Neural crest cell (in vitro differentiated cells): Measurements from ENCODE around the gene ADORA3. TPM values are rescaled to one million over a fixed set of nuclear protein-coding genes. Genes with fewer than 3 reads are reported as not detected.

ENCODE experiments used
- DNase-seq: peaks from one replicate; pipeline ENCODE4 v3.0.0; 2021; ENCODE audit warnings: low read depth, mixed read lengths, low spot score
- H3K27ac Mint-ChIP-seq: one replicate; pipeline ENCODE4 v1.8.0; 2021; ENCODE audit warnings: mild to moderate bottlenecking, mixed read lengths; ENCODE audit not compliant: unreplicated experiment
- H3K27me3 Mint-ChIP-seq: 2 replicates; pipeline ENCODE4 v1.8.0; 2021; ENCODE audit warnings: low read depth, mild to moderate bottlenecking, mixed read lengths
- H3K36me3 Mint-ChIP-seq: 2 replicates; pipeline ENCODE4 v1.8.0; 2021; ENCODE audit warnings: low read depth, mild to moderate bottlenecking, mixed read lengths
- H3K4me1 Mint-ChIP-seq: 2 replicates; pipeline ENCODE4 v1.8.0; 2021; ENCODE audit warnings: mixed read lengths
- H3K4me3 Mint-ChIP-seq: one replicate; pipeline ENCODE4 v1.8.0; 2021; ENCODE audit warnings: mild to moderate bottlenecking, mixed read lengths
- H3K9me3 Mint-ChIP-seq: 2 replicates; pipeline ENCODE4 v1.8.0; 2021; ENCODE audit warnings: mixed read lengths
- CTCF ChIP-seq: fragments of 200-600 bp; sonication (generic); conservative IDR thresholded peaks from 2 replicates; pipeline ENCODE4 v1.5.0; 2021; ENCODE audit warnings: antibody characterized with exemption, mild to moderate bottlenecking
- total RNA-seq: library from RNA; stranded (reverse); gene quantifications from 2 replicates; pipeline ENCODE4 v1.2.1, GENCODE V29; 2021

The ADORA3 gene
- total RNA-seq, 1 donor from 2014 or later, result not detected

GRCh38 chr1:111505641-111506119 lies 2.2 kb upstream of the ADORA3 start:
- Mint-ChIP-seq H3K4me1 (peaks cover 11% of the 10 kb centered on the region), H3K27ac (no peak overlapping the region), H3K36me3 (no peaks in the 10 kb centered on the region), H3K4me3 (no peak overlapping the region), H3K27me3 (no peaks in the 10 kb centered on the region), H3K9me3 (no peaks in the 10 kb centered on the region)
- DNase-seq, result no peak
- no peak for TF ChIP-seq CTCF

GRCh38 chr1:111504097-111504496 lies 664 bp upstream of the ADORA3 start:
- H3K27ac Mint-ChIP-seq, result no peak overlapping the region
- H3K4me3 Mint-ChIP-seq, result no peak overlapping the region
- DNase-seq, result no peak
- H3K9me3 Mint-ChIP-seq, result no peaks in the 10 kb centered on the region
- TF ChIP-seq CTCF, result no peak
- peaks cover 11% of the 10 kb centered on the region for H3K4me1 Mint-ChIP-seq
- H3K36me3 Mint-ChIP-seq, result no peaks in the 10 kb centered on the region
- H3K27me3 Mint-ChIP-seq, result peaks cover 4% of the 10 kb centered on the region

- H3K27me3 Mint-ChIP-seq, result peaks cover 7% of the 10 kb centered on the region
- TF ChIP-seq CTCF, result no peak
- no peaks in the 10 kb centered on the region for H3K9me3 Mint-ChIP-seq
- H3K4me3 Mint-ChIP-seq, result no peak overlapping the region
- peaks cover 4% of the 10 kb centered on the region for H3K4me1 Mint-ChIP-seq
- H3K36me3 Mint-ChIP-seq, result no peaks in the 10 kb centered on the region
- no peak for DNase-seq
- H3K27ac Mint-ChIP-seq, result no peak overlapping the region
Observed at GRCh38 chr1:111501645-111502044, 1.8 kb downstream of the ADORA3 start.

GRCh38 chr1:111499026-111499785 lies 4.2 kb downstream of the ADORA3 start:
- no peak for TF ChIP-seq CTCF

GRCh38 chr1:111497592-111497991 lies 5.8 kb downstream of the ADORA3 start:
- H3K9me3 Mint-ChIP-seq, result peaks cover 6% of the 10 kb centered on the region
- peaks cover 17% of the 10 kb centered on the region for H3K27me3 Mint-ChIP-seq
- no peak overlapping the region for H3K4me3 Mint-ChIP-seq
- peaks cover 9% of the 10 kb centered on the region for H3K4me1 Mint-ChIP-seq
- H3K27ac Mint-ChIP-seq, result no peak overlapping the region
- no peak for DNase-seq
- no peak for TF ChIP-seq CTCF
- no peaks in the 10 kb centered on the region for H3K36me3 Mint-ChIP-seq

More at GRCh38 chr1:111499026-111499785, 4.2 kb downstream of the ADORA3 start:
- Mint-ChIP-seq H3K4me1 (peaks cover 4% of the 10 kb centered on the region), H3K27ac (no peak overlapping the region), H3K9me3 (peaks cover 6% of the 10 kb centered on the region), H3K4me3 (no peak overlapping the region), H3K36me3 (no peaks in the 10 kb centered on the region), H3K27me3 (peaks cover 17% of the 10 kb centered on the region)
- no peak for DNase-seq
